H1 (cell line): ENCODE measurements around the gene GCFC2.

Source experiments
- NRF1 ChIP-seq: IDR thresholded peaks from 2 replicates; pipeline ENCODE4 v1.6.1; 2011; ENCODE audit warnings: mild to moderate bottlenecking, low read depth, low read length, improper control_type of control experiment
- SP2 ChIP-seq: IDR thresholded peaks from 2 replicates; pipeline ENCODE4 v1.6.1; 2012; ENCODE audit warnings: mild to moderate bottlenecking, low read length, inconsistent platforms
- YY1 ChIP-seq: IDR thresholded peaks from 2 replicates; pipeline ENCODE4 v1.6.1; 2011; ENCODE audit warnings: low read depth, mild to moderate bottlenecking, low read length

GRCh38 chr2:75632091-75632701 lies 78.5 kb downstream of the GCFC2 start:
- TF ChIP-seq YY1 (no peak), SP2 (no peak), NRF1 (no peak)
